Natural killer cell (primary cell): ENCODE measurements around the gene IL1RAPL2. TPM values are rescaled to one million over a fixed set of nuclear protein-coding genes. Genes with fewer than 3 reads are reported as not detected.

Experiments used
- ATAC-seq, 3 donors: fragments of 150-1000 bp in 2 of 3; fragments of 200-7000 bp in 1 of 3; cut with Tn5 transposase; 1 replicate in 1 of 3; 2 replicates in 2 of 3; pipeline ENCODE4 v1.10.0; 2021; ENCODE audit warnings: mild to moderate bottlenecking in 2 of 3, moderate library complexity in 2 of 3
- DNase-seq, 2 donors: peaks; one replicate each; pipeline versions ENCODE4 v3.0.0 to v3.0.0-alpha.2; 2013 to 2021; ENCODE audit warnings: mixed read lengths in 1 of 2
- H3K27ac ChIP-seq: one replicate; pipeline ENCODE4 v1.5.1; 2013; ENCODE audit warnings: mild to moderate bottlenecking, low read length
- H3K27me3 ChIP-seq: one replicate; pipeline ENCODE4 v1.6.1; 2013; ENCODE audit warnings: low read length; ENCODE audit not compliant: control insufficient read depth, insufficient read depth
- H3K36me3 ChIP-seq: one replicate; pipeline ENCODE4 v1.6.1; 2013; ENCODE audit warnings: low read length; ENCODE audit not compliant: control insufficient read depth, insufficient read depth
- H3K4me1 ChIP-seq: one replicate; pipeline ENCODE4 v1.6.1; 2013; ENCODE audit warnings: low read length; ENCODE audit not compliant: control insufficient read depth, insufficient read depth
- H3K4me3 ChIP-seq: one replicate; pipeline ENCODE4 v1.5.1; 2013; ENCODE audit warnings: low read length
- H3K9me3 ChIP-seq: one replicate; pipeline ENCODE4 v1.6.1; 2013; ENCODE audit warnings: low read length; ENCODE audit not compliant: control insufficient read depth, insufficient read depth
- H3K27ac Mint-ChIP-seq, 2 donors: one replicate each; pipeline ENCODE4 v1.8.0; 2022; ENCODE audit warnings: mild to moderate bottlenecking in 2 of 2, mixed read lengths in 2 of 2, moderate library complexity in 1 of 2
- H3K27me3 Mint-ChIP-seq, 2 donors: one replicate each; pipeline ENCODE4 v1.8.0; 2022; ENCODE audit warnings: low read depth in 2 of 2, mixed read lengths in 2 of 2
- H3K36me3 Mint-ChIP-seq: one replicate; pipeline ENCODE4 v1.8.0; 2022; ENCODE audit warnings: mixed read lengths
- H3K4me1 Mint-ChIP-seq, 2 donors: one replicate each; pipeline ENCODE4 v1.8.0; 2022; ENCODE audit warnings: mixed read lengths in 2 of 2
- H3K4me3 Mint-ChIP-seq: one replicate; pipeline ENCODE4 v1.8.0; 2022; ENCODE audit warnings: mild to moderate bottlenecking, moderate library complexity, mixed read lengths
- H3K9me3 Mint-ChIP-seq, 2 donors: one replicate each; pipeline ENCODE4 v1.8.0; 2022; ENCODE audit warnings: mixed read lengths in 2 of 2
- CTCF ChIP-seq: fragments of 200-600 bp; IDR thresholded peaks from one replicate; pipeline ENCODE4 v1.8.0; 2022; ENCODE audit warnings: antibody characterized with exemption
- WGBS: methylation state at CpG from one replicate; pipeline ENCODE4 v1.1.7; 2013; ENCODE audit warnings: missing lambda C conversion rate; ENCODE audit not compliant: insufficient coverage; 5-methylcytosine and 5-hydroxymethylcytosine counted together
- intact Hi-C: fragments of 100-400 bp; cut with micrococcal nuclease; formaldehyde crosslinking; loops from one replicate; pipeline ENCODE4 v1.14.2; 2022
- total RNA-seq, 4 donors: library from RNA; stranded (reverse); fragments of 120-200 nt in 1 of 4; gene quantifications; one replicate each; pipeline versions ENCODE4 v1.2.3 to v1.2.4, GENCODE V29; 2013 to 2022

IL1RAPL2 gene
- total RNA-seq, 3 donors from 2014 or later (not counting 1 experiment from before 2014, with no cell fraction given) = not detected

- Histone ChIP-seq H3K27me3 (no peaks in the 10 kb centered on the region), H3K4me1 (no peaks in the 10 kb centered on the region), H3K9me3 (no peaks in the 10 kb centered on the region), H3K4me3 (no peak overlapping the region), H3K36me3 (no peaks in the 10 kb centered on the region), H3K27ac (no peak overlapping the region)
- WGBS = 23% methylated on average over 3 of the region's 3 CpGs
- Mint-ChIP-seq H3K4me1 (no peaks in the 10 kb centered on the region), H3K36me3 (no peaks in the 10 kb centered on the region), H3K4me3 (no peak overlapping the region), H3K27me3 (no peaks in the 10 kb centered on the region), H3K27ac (no peak overlapping the region), H3K9me3 (peaks cover 0 to 5% of the 10 kb centered on the region in 2 donors)
- intact Hi-C loops = no loop called here
- TF ChIP-seq CTCF = no peak
- DNase-seq (no peak), ATAC-seq (no peak)
Measured at GRCh38 chrX:104659005-104659744, 93.2 kb downstream of the IL1RAPL2 start.

- no peak overlapping the region for H3K27ac Mint-ChIP-seq
- no peak for ATAC-seq
- H3K4me3 Mint-ChIP-seq = no peak overlapping the region
- TF ChIP-seq CTCF = no peak
- Histone ChIP-seq H3K36me3 (no peaks in the 10 kb centered on the region), H3K4me1 (no peaks in the 10 kb centered on the region), H3K27me3 (no peaks in the 10 kb centered on the region), H3K27ac (no peak overlapping the region), H3K4me3 (no peak overlapping the region), H3K9me3 (no peaks in the 10 kb centered on the region)
- no peaks in the 10 kb centered on the region for H3K36me3 Mint-ChIP-seq
- DNase-seq = no peak
- H3K4me1 Mint-ChIP-seq = no peaks in the 10 kb centered on the region
- intact Hi-C loops = no loop called here
- H3K27me3 Mint-ChIP-seq = no peaks in the 10 kb centered on the region
- WGBS = no CpG with 5 or more reads among the region's 3 CpGs
- H3K9me3 Mint-ChIP-seq = peaks cover 0 to 5% of the 10 kb centered on the region in 2 donors
Measured at GRCh38 chrX:104660092-104660491, 94.1 kb downstream of the IL1RAPL2 start.

GRCh38 chrX:104662694-104663093 is 96.7 kb downstream of the IL1RAPL2 start:
- no peaks in the 10 kb centered on the region for H3K4me1 Mint-ChIP-seq
- H3K9me3 Mint-ChIP-seq = peaks cover 0 to under 1% of the 10 kb centered on the region in 2 donors
- H3K27ac Mint-ChIP-seq = no peak overlapping the region
- Histone ChIP-seq H3K4me1 (no peaks in the 10 kb centered on the region), H3K4me3 (no peak overlapping the region), H3K36me3 (no peaks in the 10 kb centered on the region), H3K27ac (no peak overlapping the region), H3K9me3 (no peaks in the 10 kb centered on the region), H3K27me3 (no peaks in the 10 kb centered on the region)
- no peaks in the 10 kb centered on the region for H3K27me3 Mint-ChIP-seq
- DNase-seq (no peak), ATAC-seq (no peak)
- no peaks in the 10 kb centered on the region for H3K36me3 Mint-ChIP-seq
- intact Hi-C loops = no loop called here
- no peak for TF ChIP-seq CTCF
- H3K4me3 Mint-ChIP-seq = no peak overlapping the region

DNA sequence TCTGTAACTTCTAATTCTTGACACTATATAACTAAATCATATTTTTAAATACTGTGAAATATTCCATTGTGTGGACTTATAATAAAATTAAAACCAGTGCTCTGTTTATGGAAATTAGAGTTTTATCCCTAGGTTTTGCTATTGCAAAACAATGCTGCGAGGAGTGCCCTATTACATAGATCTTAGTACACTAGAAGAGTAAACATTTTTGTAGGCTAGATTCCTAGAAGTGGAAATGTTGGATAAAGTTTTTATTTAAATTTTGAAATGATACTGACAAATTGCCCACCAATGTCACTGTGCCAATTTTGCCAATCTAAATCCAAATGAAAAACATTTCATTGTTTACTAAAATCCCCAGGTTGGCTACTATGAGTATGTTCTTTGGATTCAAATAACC is 99.7 kb downstream of the IL1RAPL2 start:
- Histone ChIP-seq H3K27me3 (no peaks in the 10 kb centered on the region), H3K4me1 (no peaks in the 10 kb centered on the region), H3K36me3 (no peaks in the 10 kb centered on the region), H3K4me3 (no peak overlapping the region), H3K9me3 (no peaks in the 10 kb centered on the region), H3K27ac (no peak overlapping the region)
- H3K9me3 Mint-ChIP-seq = peaks cover 0 to 2% of the 10 kb centered on the region in 2 donors
- no peaks in the 10 kb centered on the region for H3K4me1 Mint-ChIP-seq
- WGBS = no CpG with 5 or more reads among the region's 1 CpG
- no peaks in the 10 kb centered on the region for H3K36me3 Mint-ChIP-seq
- intact Hi-C loops = no loop called here
- H3K27ac Mint-ChIP-seq = no peak overlapping the region
- DNase-seq (no peak), ATAC-seq (no peak)
- no peak overlapping the region for H3K4me3 Mint-ChIP-seq
- no peak for TF ChIP-seq CTCF
- no peaks in the 10 kb centered on the region for H3K27me3 Mint-ChIP-seq
